H1 (cell line): Measurements from ENCODE around the gene NACAD. TPM values are rescaled to one million over a fixed set of nuclear protein-coding genes. Genes with fewer than 3 reads are reported as not detected.
A peak's percentile ranks its signal among the peaks of the same experiment; 100 is the strongest.

Experiments
- CTCF ChIA-PET: fragments of 300-600 bp; sonication (Branson Sonifier 250); formaldehyde crosslinking; loops from one replicate; lab custom pipeline; 2021; ENCODE audit not compliant: partially characterized antibody; lab: Charles Lee
- POLR2A ChIA-PET: fragments of 300-600 bp; sonication (Branson Sonifier 250); formaldehyde crosslinking; loops from one replicate; lab custom pipeline; 2021; ENCODE audit warnings: inconsistent platforms; ENCODE audit not compliant: partially characterized antibody; lab: Charles Lee
- DNase-seq, 2 experiments: peaks; one replicate each; pipeline versions ENCODE4 v3.0.0 to v3.0.0-alpha.2; 2010 to 2022; ENCODE audit warnings: low spot score in 2 of 2, low read depth in 1 of 2, mixed read lengths in 1 of 2
- FAIRE-seq: peaks from 2 replicates; lab custom pipeline; 2011; peaks lifted over from hg19 to GRCh38; lab: Jason Lieb, UNC
- H2AFZ ChIP-seq: 2 replicates; pipeline ENCODE4 v1.8.1; 2012; ENCODE audit warnings: low read length, inconsistent platforms
- H2AK5ac ChIP-seq: 2 replicates; pipeline ENCODE4 v1.6.1; 2013; ENCODE audit warnings: low read depth, low read length
- H2BK120ac ChIP-seq: replicated peaks from 2 replicates; pipeline ENCODE3; 2013; ENCODE audit warnings: low read depth, low read length, inconsistent platforms
- H2BK12ac ChIP-seq: 2 replicates; pipeline ENCODE4 v1.6.1; 2013; ENCODE audit warnings: low read depth, low read length
- H2BK15ac ChIP-seq: 2 replicates; pipeline ENCODE4 v1.6.1; 2013; ENCODE audit warnings: low read length
- H2BK20ac ChIP-seq: 2 replicates; pipeline ENCODE4 v1.6.1; 2013; ENCODE audit warnings: low read length
- H2BK5ac ChIP-seq: 2 replicates; pipeline ENCODE4 v1.6.1; 2013; ENCODE audit warnings: low read depth, low read length
- H3K14ac ChIP-seq: 2 replicates; pipeline ENCODE4 v1.6.1; 2013; ENCODE audit warnings: inconsistent platforms; ENCODE audit not compliant: insufficient read length
- H3K18ac ChIP-seq: 2 replicates; pipeline ENCODE4 v1.6.1; 2013; ENCODE audit warnings: low read length; ENCODE audit errors: extremely low read depth
- H3K23ac ChIP-seq: 2 replicates; pipeline ENCODE4 v1.6.1; 2013; ENCODE audit warnings: inconsistent platforms; ENCODE audit not compliant: insufficient read length
- H3K23me2 ChIP-seq: 2 replicates; pipeline ENCODE4 v1.6.1; 2013; ENCODE audit warnings: low read depth, low read length
- H3K27ac ChIP-seq: 2 replicates; pipeline ENCODE4 v1.6.1; 2011; ENCODE audit warnings: low read depth, low read length, inconsistent platforms
- H3K27me3 ChIP-seq, 4 experiments: replicated peaks in 1 of 4; 1 replicate in 1 of 4; 2 replicates in 3 of 4; pipeline versions ENCODE4 v1.6.1 to v1.8.1; 2011 to 2013; ENCODE audit warnings: low read length in 3 of 4, mild to moderate bottlenecking in 3 of 4, inconsistent platforms in 2 of 4, mixed read lengths in 2 of 4, moderate library complexity in 1 of 4; ENCODE audit not compliant: control insufficient read depth in 3 of 4, insufficient read depth in 3 of 4; ENCODE audit errors: extremely low read depth in 1 of 4
- H3K36me3 ChIP-seq, 4 experiments: 2 replicates each; pipeline versions ENCODE4 v1.6.1 to v1.8.1; 2011 to 2013; ENCODE audit warnings: mild to moderate bottlenecking in 4 of 4, low read length in 3 of 4, moderate library complexity in 2 of 4, control low read depth in 1 of 4, inconsistent platforms in 1 of 4; ENCODE audit not compliant: insufficient read depth in 4 of 4, control insufficient read depth in 2 of 4
- H3K4ac ChIP-seq: replicated peaks from 2 replicates; pipeline ENCODE3; 2013; ENCODE audit warnings: low read length, low read depth, mixed read lengths, inconsistent platforms; ENCODE audit not compliant: insufficient read length
- H3K4me1 ChIP-seq, 4 experiments: replicated peaks in 1 of 4; 1 replicate in 1 of 4; 2 replicates in 3 of 4; pipeline versions ENCODE4 v1.6.1 to v1.8.1; 2011 to 2013; ENCODE audit warnings: low read length in 3 of 4, inconsistent platforms in 2 of 4, mixed read lengths in 1 of 4; ENCODE audit not compliant: insufficient read depth in 4 of 4, control insufficient read depth in 3 of 4
- H3K4me2 ChIP-seq, 2 experiments: 2 replicates each; pipeline versions ENCODE4 v1.6.1 to v1.8.1; 2011 to 2013; ENCODE audit warnings: low read depth in 2 of 2, low read length in 2 of 2, control low read depth in 1 of 2, inconsistent platforms in 1 of 2, mild to moderate bottlenecking in 1 of 2; ENCODE audit not compliant: insufficient read depth in 1 of 2
- H3K4me3 ChIP-seq, 4 experiments: fragments of 200-600, 300-600 bp in 1 of 4; sonication (generic), shearing (Covaris generic), sonication (Bioruptor Twin) in 1 of 4; 2 replicates each; pipeline versions ENCODE4 v1.5.1 to v1.8.1; 2011 to 2016; ENCODE audit warnings: low read length in 4 of 4, low read depth in 3 of 4, control low read depth in 2 of 4, inconsistent platforms in 2 of 4, mild to moderate bottlenecking in 2 of 4, mixed read lengths in 1 of 4, moderate library complexity in 1 of 4; ENCODE audit not compliant: insufficient read depth in 2 of 4; ENCODE audit errors: extremely low read depth in 1 of 4
- H3K56ac ChIP-seq: replicated peaks from 2 replicates; pipeline ENCODE3; 2013; ENCODE audit warnings: low read depth, mild to moderate bottlenecking, mixed read lengths, low read length, inconsistent platforms; ENCODE audit not compliant: insufficient read length
- H3K79me1 ChIP-seq: 2 replicates; pipeline ENCODE4 v1.6.1; 2013; ENCODE audit warnings: low read depth, low read length, control low read depth
- H3K79me2 ChIP-seq, 2 experiments: 2 replicates each; pipeline versions ENCODE4 v1.6.1 to v1.8.1; 2012 to 2013; ENCODE audit warnings: low read length in 2 of 2, mild to moderate bottlenecking in 2 of 2, inconsistent platforms in 1 of 2; ENCODE audit not compliant: insufficient read depth in 2 of 2, control insufficient read depth in 1 of 2
- H3K9ac ChIP-seq, 4 experiments: replicated peaks in 1 of 4; 1 replicate in 1 of 4; 2 replicates in 3 of 4; pipeline versions ENCODE4 v1.6.1 to v1.8.1; 2011 to 2013; ENCODE audit warnings: low read depth in 3 of 4, low read length in 3 of 4, control low read depth in 2 of 4, mild to moderate bottlenecking in 2 of 4, moderate library complexity in 2 of 4, inconsistent platforms in 1 of 4; ENCODE audit errors: extremely low read depth in 1 of 4
- H3K9me3 ChIP-seq, 2 experiments: 2 replicates each; pipeline versions ENCODE4 v1.6.1 to v1.8.1; 2012 to 2013; ENCODE audit warnings: mild to moderate bottlenecking in 2 of 2, moderate library complexity in 2 of 2, control low read depth in 1 of 2, inconsistent platforms in 1 of 2, low read depth in 1 of 2, low read length in 1 of 2, mixed read lengths in 1 of 2; ENCODE audit not compliant: insufficient read depth in 2 of 2
- H4K20me1 ChIP-seq, 2 experiments: replicated peaks in 1 of 2; 2 replicates each; pipeline versions ENCODE3 to v1.8.1; 2011 to 2013; ENCODE audit warnings: inconsistent platforms in 2 of 2, low read length in 2 of 2, mild to moderate bottlenecking in 1 of 2; ENCODE audit not compliant: insufficient read depth in 2 of 2, control insufficient read depth in 1 of 2
- H4K5ac ChIP-seq: 2 replicates; pipeline ENCODE4 v1.6.1; 2013; ENCODE audit warnings: low read length, low read depth, mixed read lengths, inconsistent platforms; ENCODE audit not compliant: insufficient read length
- H4K8ac ChIP-seq: 2 replicates; pipeline ENCODE4 v1.8.0; 2013; ENCODE audit warnings: mild to moderate bottlenecking, moderate library complexity, low read length, inconsistent platforms; ENCODE audit not compliant: insufficient read depth; ENCODE audit errors: extremely low read depth
- H4K91ac ChIP-seq: replicated peaks from 2 replicates; pipeline ENCODE3; 2013; ENCODE audit warnings: low read length, mixed read lengths, inconsistent platforms; ENCODE audit not compliant: insufficient read length
- EGR1 ChIP-seq: IDR thresholded peaks from 2 replicates; pipeline ENCODE4 v1.6.1; 2011; ENCODE audit warnings: low read depth, low read length, borderline replicate concordance
- WGBS, 2 experiments: shearing (Covaris generic) in 1 of 2; methylation state at CpG; one replicate each; pipeline versions ENCODE4 v1.1.6 to v1.1.7; 2013 to 2015; ENCODE audit warnings: low lambda C conversion rate in 2 of 2, mixed read lengths in 2 of 2, inconsistent platforms in 1 of 2, low coverage in 1 of 2, missing lambda C conversion rate in 1 of 2; ENCODE audit not compliant: insufficient replicate concordance in 2 of 2, insufficient coverage in 1 of 2, insufficient read length in 1 of 2; ENCODE audit errors: extremely low coverage in 1 of 2, missing lambda C conversion rate in 1 of 2; 5-methylcytosine and 5-hydroxymethylcytosine counted together
- polyA plus RNA-seq, 7 experiments: library from polyadenylated mRNA; depleted of rRNA in 3 of 7; stranded (reverse) in 5 of 7; unstranded in 2 of 7; fragments of >200 nt in 5 of 7; fragments of 200-250 nt in 2 of 7; gene quantifications; 1 replicate in 5 of 7; 2 replicates in 1 of 7; 4 replicates in 1 of 7; pipeline versions ENCODE4 v1.2.1 to v1.2.3, GENCODE V29; 2011 to 2013; ENCODE audit warnings: missing spikeins in 2 of 7, mixed read lengths in 2 of 7
- total RNA-seq: library from RNA; stranded (reverse); fragmentation: NEBNext Ultra II Directional; extraction: Animal tissue kit (Norgen Biotek cat#: 25700); gene quantifications from 2 replicates; pipeline ENCODE4 v1.2.1, GENCODE V29; 2021

The NACAD gene
- total and polyA plus RNA-seq, 2 of the 8 experiments (the other 6 are each of a cell fraction or from before 2014, with no cell fraction given), result 1.3 to 6.0 TPM

- no peak for FAIRE-seq
- peaks cover 2% of the 10 kb centered on the region; the same call in 1 of the 2 replicates for H3K79me1 ChIP-seq
- no peak overlapping the region for H4K91ac ChIP-seq
- DNase-seq, result no peak
- H4K8ac ChIP-seq, result no peak overlapping the region
- H3K4me2 ChIP-seq, result no peak overlapping the region
- no peak overlapping the region for H4K5ac ChIP-seq
- H3K79me2 ChIP-seq, result no peaks in the 10 kb centered on the region
- H2BK20ac ChIP-seq, result no peak overlapping the region
- no peak overlapping the region for H3K14ac ChIP-seq
- H4K20me1 ChIP-seq, result peaks cover 2 to 10% of the 10 kb centered on the region in 2 experiments
- no peak overlapping the region for H2BK120ac ChIP-seq
- no peaks in the 10 kb centered on the region; a peak in 1 of 7 replicates for H3K4me1 ChIP-seq
- H3K4me3 ChIP-seq, result no peak overlapping the region
- POLR2A ChIA-PET, result interaction anchor here (0.7 to 1.9 kb wide), 2 partner anchors 33 to 39 kb away, joined by 3 to 4 read pairs; partner anchors contain the start of gene TBRG4
- CTCF ChIA-PET, result interaction anchor here (0.9 to 6.3 kb wide), 14 partner anchors 9 to 107 kb away, joined by 3 to 40 read pairs (median 3); no protein-coding TSS in a partner anchor
- H3K23me2 ChIP-seq, result no peaks in the 10 kb centered on the region; the same call in 1 of the 2 replicates
- no peak overlapping the region; the same call in 1 of the 2 replicates for H3K18ac ChIP-seq
- no peak overlapping the region for H3K4ac ChIP-seq
- no peaks in the 10 kb centered on the region for H3K27me3 ChIP-seq
- H3K9me3 ChIP-seq, result no peaks in the 10 kb centered on the region
- 93% methylated on average over 13 of the region's 13 CpGs; no CpG with 5 or more reads in 1 of the 2 experiments for WGBS, 2 experiments
- H3K56ac ChIP-seq, result no peak overlapping the region
- no peak overlapping the region for H2BK15ac ChIP-seq
- H3K23ac ChIP-seq, result no peak overlapping the region
- H3K27ac ChIP-seq, result no peak overlapping the region; the same call in 1 of the 2 replicates
- no peak overlapping the region for H2AFZ ChIP-seq
- H3K9ac ChIP-seq, result no peak overlapping the region
- peak overlapping the region; percentile 60; the same call in 1 of the 2 replicates for H2BK5ac ChIP-seq
- peaks cover 0 to 10% (median 4%) of the 10 kb centered on the region in 4 experiments; a peak in 6 of 8 replicates for H3K36me3 ChIP-seq
- TF ChIP-seq EGR1, result no peak
- TF ChIP-seq, all 59 proteins: peak for 0
- no peak overlapping the region for H2AK5ac ChIP-seq
- H2BK12ac ChIP-seq, result no peak overlapping the region
Observed at GRCh38 chr7:45072131-45073030, 16.4 kb downstream of the NACAD start.
